SIG-M5 (cell line): ENCODE results near the gene FBRSL1.
A peak's percentile ranks its signal among the peaks of the same experiment; 100 is the strongest.

Source experiments
- DNase-seq: peaks from one replicate; lab custom pipeline; 2025; lab: John Stamatoyannopoulos, UW

The FBRSL1 gene

DNA sequence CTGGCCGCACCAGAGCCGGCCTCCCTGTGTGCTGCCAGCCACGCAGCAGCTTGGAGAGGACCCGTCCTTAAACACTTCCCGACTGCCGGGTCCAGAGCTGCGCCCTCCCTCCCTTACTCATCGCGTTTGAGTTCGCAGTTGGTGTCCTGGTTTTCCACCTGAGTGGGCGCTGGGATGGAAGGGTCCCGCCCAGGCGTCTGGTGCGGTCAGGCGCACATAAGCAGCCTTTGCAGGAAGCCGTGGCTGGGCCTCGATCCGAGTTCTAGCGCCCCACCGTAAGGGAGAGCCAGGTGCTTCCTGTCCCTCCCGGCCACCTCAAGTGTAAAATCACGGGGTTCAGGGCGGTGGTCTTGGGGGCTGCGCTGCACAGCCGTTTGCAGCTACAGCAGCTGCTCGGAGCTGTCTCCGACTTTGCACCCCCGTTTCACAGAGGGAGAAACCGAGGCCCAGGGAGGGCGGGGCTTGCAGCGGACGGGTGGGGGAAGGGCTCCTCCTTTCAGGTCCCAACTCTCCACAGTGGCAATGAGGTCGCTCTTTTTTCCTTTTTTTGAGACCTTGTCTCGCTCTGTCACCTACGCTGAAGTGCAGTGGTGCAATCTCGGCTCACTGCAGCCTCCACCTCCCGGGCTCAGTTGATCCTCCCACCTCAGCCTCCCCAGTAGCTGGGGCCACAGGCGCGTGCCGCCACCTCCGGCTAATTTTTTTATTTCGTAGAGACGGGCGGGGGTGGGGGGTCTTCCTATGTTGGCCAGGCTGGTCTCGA, 69.1 kb downstream of the FBRSL1 start:
- DNase-seq = no peak

DNA sequence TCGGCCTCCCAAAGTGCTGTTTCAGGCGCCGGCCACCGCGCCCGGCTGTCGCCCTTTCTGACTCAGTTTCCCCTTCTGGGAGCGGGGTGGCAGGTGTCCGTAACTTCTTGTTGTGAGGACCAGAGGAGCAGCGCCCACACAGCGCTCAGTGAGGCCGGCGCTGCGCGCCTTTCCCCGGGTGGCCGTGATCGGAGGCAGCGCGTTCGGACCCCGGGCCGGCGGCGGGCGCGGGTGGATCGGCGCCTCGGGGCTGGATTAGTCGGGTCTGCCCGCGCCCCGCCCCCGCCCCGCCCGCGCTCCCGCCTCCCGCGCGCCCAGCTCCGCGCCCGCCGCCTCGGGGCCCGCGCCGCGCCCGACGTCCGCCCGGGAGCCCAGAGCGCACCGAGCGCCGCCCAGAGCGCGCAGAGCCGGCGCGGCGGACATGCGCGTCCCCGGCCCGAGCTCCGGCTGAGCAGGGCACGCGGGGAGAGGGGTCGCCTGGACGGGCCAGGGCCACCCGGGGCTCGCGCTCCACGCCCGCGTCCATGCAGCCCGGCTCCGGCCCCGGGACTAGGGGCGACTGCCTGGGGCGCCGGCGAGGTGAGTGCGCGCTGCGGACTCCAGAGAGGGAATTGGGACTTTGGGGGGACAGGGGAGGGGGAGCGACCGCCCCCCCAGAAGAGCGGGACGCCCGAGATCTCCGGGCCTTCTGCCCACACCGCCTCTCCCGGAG, 69.9 kb downstream of the FBRSL1 start:
- no peak for DNase-seq

GRCh38 chr12:132560364-132560613, 70.3 kb downstream of the FBRSL1 start:
- no peak for DNase-seq

DNA sequence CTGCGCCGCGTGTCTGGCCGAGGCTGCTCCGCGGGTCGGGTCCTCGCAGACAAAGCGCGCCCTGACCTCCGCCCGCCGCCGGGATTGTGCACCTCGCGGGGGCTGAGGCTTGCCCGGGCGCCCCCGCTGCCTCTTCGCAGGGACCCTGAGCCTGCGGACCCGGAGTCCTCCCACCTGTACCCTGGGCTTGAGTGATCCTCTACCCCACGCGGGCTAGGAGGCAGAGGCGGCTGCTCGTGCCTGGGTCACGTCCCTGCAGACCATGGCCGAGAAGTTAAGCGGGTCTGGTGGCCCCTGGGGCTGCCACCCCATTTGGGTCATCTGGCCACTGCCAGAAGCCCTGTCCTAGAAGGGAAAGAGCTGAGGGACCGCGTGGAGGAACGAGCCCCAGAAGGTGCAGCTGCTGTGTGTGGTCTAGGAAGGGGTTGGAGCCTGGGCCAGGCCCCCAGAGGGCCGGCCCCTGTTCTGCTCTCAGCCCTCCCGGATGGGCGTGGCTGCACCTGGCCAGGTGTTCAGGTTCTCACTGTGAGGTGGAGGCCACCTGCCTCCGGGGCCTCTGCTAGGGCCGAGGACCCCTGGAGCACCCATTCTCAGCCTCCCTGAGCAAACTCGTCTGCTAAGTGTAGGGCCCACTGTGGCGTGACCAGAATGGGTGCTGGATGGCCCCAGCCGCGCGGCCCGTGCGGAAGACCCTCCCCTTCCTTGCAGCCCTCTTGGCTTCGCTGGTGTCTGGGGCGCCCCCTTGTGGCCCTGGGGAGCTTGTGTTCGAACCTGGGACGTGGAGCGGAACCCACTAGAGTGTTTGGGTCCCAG, 70.9 kb downstream of the FBRSL1 start:
- DNase-seq = peak; percentile 42
